Choroid plexus epithelial cell (primary cell): ENCODE data around the gene SLC38A8.

Experiments
- DNase-seq: peaks from one replicate; pipeline ENCODE4 v3.0.0-alpha.2; 2010; ENCODE audit warnings: low read depth
- H3K4me3 ChIP-seq: 2 replicates; pipeline ENCODE4 v1.5.1; 2011; ENCODE audit warnings: low read depth, mild to moderate bottlenecking, control low read depth, low read length, moderate library complexity
- TF ChIP-seq, protein P1 (sequence below): conservative IDR thresholded peaks from 2 replicates; pipeline ENCODE4 v1.5.1; 2011; ENCODE audit warnings: low read depth, mild to moderate bottlenecking, control low read depth, inconsistent platforms, low read length, moderate library complexity

SLC38A8 gene

GRCh38 chr16:83974475-83974874, 68.1 kb downstream of the SLC38A8 start:
- TF ChIP-seq, protein P1, sequence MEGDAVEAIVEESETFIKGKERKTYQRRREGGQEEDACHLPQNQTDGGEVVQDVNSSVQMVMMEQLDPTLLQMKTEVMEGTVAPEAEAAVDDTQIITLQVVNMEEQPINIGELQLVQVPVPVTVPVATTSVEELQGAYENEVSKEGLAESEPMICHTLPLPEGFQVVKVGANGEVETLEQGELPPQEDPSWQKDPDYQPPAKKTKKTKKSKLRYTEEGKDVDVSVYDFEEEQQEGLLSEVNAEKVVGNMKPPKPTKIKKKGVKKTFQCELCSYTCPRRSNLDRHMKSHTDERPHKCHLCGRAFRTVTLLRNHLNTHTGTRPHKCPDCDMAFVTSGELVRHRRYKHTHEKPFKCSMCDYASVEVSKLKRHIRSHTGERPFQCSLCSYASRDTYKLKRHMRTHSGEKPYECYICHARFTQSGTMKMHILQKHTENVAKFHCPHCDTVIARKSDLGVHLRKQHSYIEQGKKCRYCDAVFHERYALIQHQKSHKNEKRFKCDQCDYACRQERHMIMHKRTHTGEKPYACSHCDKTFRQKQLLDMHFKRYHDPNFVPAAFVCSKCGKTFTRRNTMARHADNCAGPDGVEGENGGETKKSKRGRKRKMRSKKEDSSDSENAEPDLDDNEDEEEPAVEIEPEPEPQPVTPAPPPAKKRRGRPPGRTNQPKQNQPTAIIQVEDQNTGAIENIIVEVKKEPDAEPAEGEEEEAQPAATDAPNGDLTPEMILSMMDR, result no peak
- H3K4me3 ChIP-seq, result no peak overlapping the region

GRCh38 chr16:83973581-83974385, 68.8 kb downstream of the SLC38A8 start:
- H3K4me3 ChIP-seq, result no peak overlapping the region
- TF ChIP-seq, protein P1, result no peak
- DNase-seq, result no peak

More at GRCh38 chr16:83974475-83974874, 68.1 kb downstream of the SLC38A8 start:
- DNase-seq, result no peak

DNA sequence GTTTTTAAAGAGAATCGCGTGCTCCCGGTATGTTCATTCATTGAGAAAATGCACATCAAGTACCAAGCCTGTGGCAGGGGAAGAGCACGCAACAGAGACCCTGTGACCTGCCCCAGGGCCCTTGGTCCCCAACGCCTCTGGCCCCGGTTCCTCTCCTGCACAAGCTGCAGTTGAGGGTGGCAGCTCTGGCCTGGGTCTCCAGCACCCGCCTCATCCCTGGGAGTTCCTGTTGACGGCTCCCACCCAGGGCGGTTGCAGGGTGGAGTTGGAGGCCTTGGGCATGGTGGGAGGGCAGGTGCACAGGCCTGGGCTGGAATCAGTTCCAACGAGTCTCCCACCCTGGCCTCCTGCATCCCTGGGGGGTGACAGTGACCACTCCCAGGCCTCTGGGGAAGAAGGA, 69.5 kb downstream of the SLC38A8 start:
- no peak overlapping the region for H3K4me3 ChIP-seq
- TF ChIP-seq, protein P1, result no peak
- no peak for DNase-seq

DNA sequence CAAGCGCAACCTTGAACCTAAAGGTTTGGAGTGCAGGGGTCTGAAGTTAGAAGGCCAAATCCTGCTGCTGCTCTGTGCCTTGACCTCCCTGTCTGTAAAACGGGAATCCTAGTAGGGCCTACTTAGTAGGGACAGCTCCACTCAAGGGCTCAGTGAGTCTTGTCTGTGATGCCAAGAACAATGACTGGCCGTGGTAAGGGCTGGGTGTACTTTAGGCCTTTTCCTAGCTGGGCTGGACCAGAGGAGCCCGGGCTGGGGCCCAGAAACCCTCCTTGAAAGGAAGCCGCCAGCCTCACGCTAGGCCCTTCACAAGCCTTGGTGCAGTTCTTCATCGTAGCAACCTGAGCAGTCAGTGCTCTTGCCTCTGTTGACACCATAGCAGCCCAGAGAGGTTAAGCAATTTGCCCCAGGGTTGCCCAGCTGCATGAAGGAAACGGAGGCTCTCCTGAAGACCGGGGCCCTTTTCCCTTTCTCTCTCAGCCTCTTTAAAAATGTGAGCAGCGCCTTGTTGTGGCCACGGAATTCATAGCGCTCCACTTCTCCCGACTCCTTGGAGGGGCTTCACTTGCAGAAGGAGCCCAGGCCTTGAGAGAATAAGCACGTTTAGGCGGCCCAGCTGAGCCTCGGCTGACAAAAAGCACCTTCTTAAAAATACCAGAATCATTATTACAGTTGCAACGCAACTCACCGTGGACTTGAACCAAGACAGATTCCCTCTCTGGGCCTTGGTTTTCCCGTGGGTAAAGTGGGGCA, 70.2 kb downstream of the SLC38A8 start:
- no peak for DNase-seq
- TF ChIP-seq, protein P1, result no peak
- no peak overlapping the region for H3K4me3 ChIP-seq

- TF ChIP-seq, protein P1, result no peak
- no peak overlapping the region for H3K4me3 ChIP-seq
- DNase-seq, result no peak
Observed at GRCh38 chr16:83971165-83972130, 71.1 kb downstream of the SLC38A8 start.

- H3K4me3 ChIP-seq, result no peak overlapping the region
- TF ChIP-seq, protein P1, result no peak
- DNase-seq, result no peak
Observed at GRCh38 chr16:83970430-83970815, 72.2 kb downstream of the SLC38A8 start.
